GM23248 (cell line): Measurements from ENCODE around the gene EIF4G1. TPM values are rescaled to one million over a fixed set of nuclear protein-coding genes. Genes with fewer than 3 reads are reported as not detected.
A peak's percentile ranks its signal among the peaks of the same experiment; 100 is the strongest.

Experiments used
- DNase-seq: peaks from one replicate; pipeline ENCODE4 v3.0.0-alpha.2; 2015
- H2AFZ ChIP-seq: fragments of 200-600 bp; sonication (generic); 2 replicates; pipeline ENCODE4 v1.6.1; 2016; ENCODE audit warnings: antibody characterized with exemption
- H3F3A ChIP-seq: fragments of 200-600 bp; sonication (generic); 2 replicates; pipeline ENCODE4 v1.6.1; 2016; ENCODE audit warnings: mild to moderate bottlenecking, antibody characterized with exemption, mixed run types; ENCODE audit not compliant: insufficient read depth
- H3K27ac ChIP-seq: fragments of 200-600 bp; sonication (generic); 2 replicates; pipeline ENCODE4 v1.5.1; 2016; ENCODE audit warnings: mild to moderate bottlenecking
- H3K27me3 ChIP-seq: fragments of 200-600 bp; sonication (generic); replicated peaks from 2 replicates; pipeline ENCODE4 v1.6.1; 2016; ENCODE audit warnings: mild to moderate bottlenecking; ENCODE audit not compliant: insufficient read depth
- H3K36me3 ChIP-seq: fragments of 200-600 bp; sonication (generic); 2 replicates; pipeline ENCODE4 v1.6.1; 2016; ENCODE audit warnings: low read depth, mild to moderate bottlenecking
- H3K4me1 ChIP-seq: fragments of 200-600 bp; sonication (generic); 2 replicates; pipeline ENCODE4 v1.6.1; 2016; ENCODE audit warnings: mild to moderate bottlenecking; ENCODE audit not compliant: insufficient read depth
- H3K4me2 ChIP-seq: fragments of 200-600 bp; sonication (generic); one replicate; pipeline ENCODE4 v1.6.1; 2016; ENCODE audit warnings: mild to moderate bottlenecking; ENCODE audit not compliant: unreplicated experiment
- H3K4me3 ChIP-seq: fragments of 200-600 bp; sonication (generic); 2 replicates; pipeline ENCODE4 v1.5.1; 2016; ENCODE audit warnings: mild to moderate bottlenecking
- H3K79me2 ChIP-seq: fragments of 200-600 bp; sonication (generic); 2 replicates; pipeline ENCODE4 v1.6.1; 2016; ENCODE audit warnings: mild to moderate bottlenecking; ENCODE audit not compliant: insufficient read depth
- H3K9ac ChIP-seq: fragments of 200-600 bp; sonication (generic); 2 replicates; pipeline ENCODE4 v1.6.1; 2016; ENCODE audit warnings: mild to moderate bottlenecking
- H3K9me2 ChIP-seq: fragments of 200-600 bp; sonication (generic); 2 replicates; pipeline ENCODE4 v1.6.1; 2016; ENCODE audit warnings: mixed run types, mild to moderate bottlenecking, moderate library complexity; ENCODE audit not compliant: insufficient read depth
- H3K9me3 ChIP-seq: fragments of 200-600 bp; sonication (generic); one replicate; pipeline ENCODE4 v1.6.1; 2017; ENCODE audit warnings: low read depth
- H4K20me1 ChIP-seq: fragments of 200-600 bp; sonication (generic); 2 replicates; pipeline ENCODE4 v1.6.0; 2016; ENCODE audit not compliant: insufficient read depth
- EZH2 ChIP-seq: fragments of 200-600 bp; sonication (generic); IDR thresholded peaks from 2 replicates; pipeline ENCODE4 v1.6.1; 2018; ENCODE audit warnings: antibody characterized with exemption, mild to moderate bottlenecking; ENCODE audit not compliant: insufficient read depth, poor library complexity, severe bottlenecking
- EZH2phosphoT487 ChIP-seq: fragments of 200-600 bp; sonication (generic); IDR thresholded peaks from 2 replicates; pipeline ENCODE4 v1.6.1; 2018; ENCODE audit warnings: antibody characterized with exemption, moderate library complexity, mild to moderate bottlenecking, low read depth; ENCODE audit not compliant: insufficient read depth
- WGBS, 2 experiments: methylation state at CpG; one replicate each; pipeline ENCODE4 v1.1.6; 2015 to 2017; ENCODE audit warnings: low lambda C conversion rate in 2 of 2, low coverage in 1 of 2; ENCODE audit errors: missing lambda C conversion rate in 2 of 2; 5-methylcytosine and 5-hydroxymethylcytosine counted together
- in situ Hi-C: fragments of 300-500 bp; cut with MboI; formaldehyde crosslinking; loops from 2 replicates; pipeline ENCODE4 v1.15.0; 2020
- polyA plus RNA-seq: library from polyadenylated mRNA; unstranded; fragments of >200 nt; fragmentation: Nextera tagmentation; extraction: Ambion mirVana; gene quantifications from 2 replicates; pipeline ENCODE4 v1.2.1, GENCODE V29; 2016
- total RNA-seq: library from RNA; depleted of rRNA; stranded (reverse); fragments of >200 nt; shearing (Covaris generic); gene quantifications from 2 replicates; pipeline ENCODE4 v1.2.3, GENCODE V29; 2014

The EIF4G1 gene
- total and polyA plus RNA-seq, 2 experiments from 2014 or later = 184 to 370 TPM

- H3K9me3 ChIP-seq = no peaks in the 10 kb centered on the region
- 78 to 79% methylated on average over 8 of the region's 8 CpGs for WGBS, 2 experiments
- H3K4me1 ChIP-seq = peaks cover 28% of the 10 kb centered on the region
- peaks cover 4% of the 10 kb centered on the region; the same call in 1 of the 2 replicates for H3K27me3 ChIP-seq
- H2AFZ ChIP-seq = no peak overlapping the region
- H3K36me3 ChIP-seq = 0 out of 2 replicates have a peak, but pooled peaks cover 3% of the 10 kb centered on the region
- H3K4me2 ChIP-seq = no peak overlapping the region
- H3K27ac ChIP-seq = no peak overlapping the region
- no peak overlapping the region for H3K4me3 ChIP-seq
- H3F3A ChIP-seq = peaks cover 30% of the 10 kb centered on the region
- TF ChIP-seq EZH2 (no peak), EZH2phosphoT487 (no peak)
- H3K79me2 ChIP-seq = no peaks in the 10 kb centered on the region
- in situ Hi-C loops = loop anchor here (10.0 to 25.0 kb wide), 2 partner anchors 152 to 415 kb away; no protein-coding TSS in a partner anchor
- H3K9me2 ChIP-seq = no peaks in the 10 kb centered on the region
- DNase-seq = no peak
- no peaks in the 10 kb centered on the region for H4K20me1 ChIP-seq
- no peak overlapping the region for H3K9ac ChIP-seq
Observed at GRCh38 chr3:184372296-184372821, 58.0 kb downstream of the EIF4G1 start.

GRCh38 chr3:184372911-184373310 is 58.5 kb downstream of the EIF4G1 start:
- Histone ChIP-seq H3K9me2 (no peaks in the 10 kb centered on the region), H3F3A (peaks cover 25% of the 10 kb centered on the region), H3K4me1 (peaks cover 28% of the 10 kb centered on the region), H3K36me3 (0 out of 2 replicates have a peak, but pooled peaks cover 3% of the 10 kb centered on the region), H3K79me2 (no peaks in the 10 kb centered on the region), H4K20me1 (no peaks in the 10 kb centered on the region), H3K9me3 (no peaks in the 10 kb centered on the region), H3K4me2 (no peak overlapping the region), H3K27me3 (peaks cover 4% of the 10 kb centered on the region; the same call in 1 of the 2 replicates), H3K9ac (no peak overlapping the region), H3K27ac (no peak overlapping the region), H2AFZ (no peak overlapping the region), H3K4me3 (no peak overlapping the region)
- WGBS, 2 experiments = 44 to 56% methylated on average over 5 of the region's 5 CpGs
- TF ChIP-seq EZH2 (no peak), EZH2phosphoT487 (no peak)
- in situ Hi-C loops = loop anchor here (10.0 to 25.0 kb wide), 2 partner anchors 152 to 414 kb away; no protein-coding TSS in a partner anchor
- no peak for DNase-seq

- Histone ChIP-seq H2AFZ (no peak overlapping the region), H3K79me2 (no peaks in the 10 kb centered on the region), H3K9me2 (no peaks in the 10 kb centered on the region), H3K9ac (no peak overlapping the region), H3K4me2 (no peak overlapping the region), H3K36me3 (0 out of 2 replicates have a peak, but pooled peaks cover 3% of the 10 kb centered on the region), H3K27ac (no peak overlapping the region), H3F3A (peaks cover 20% of the 10 kb centered on the region), H3K9me3 (no peaks in the 10 kb centered on the region), H3K4me3 (no peak overlapping the region), H3K27me3 (peaks cover 4% of the 10 kb centered on the region; the same call in 1 of the 2 replicates), H4K20me1 (no peaks in the 10 kb centered on the region), H3K4me1 (peaks cover 23% of the 10 kb centered on the region)
- in situ Hi-C loops = loop anchor here (10.0 to 25.0 kb wide), 2 partner anchors 151 to 414 kb away; no protein-coding TSS in a partner anchor
- TF ChIP-seq EZH2phosphoT487 (no peak), EZH2 (no peak)
- WGBS, 2 experiments = 27 to 29% methylated on average over 6 of the region's 6 CpGs
- DNase-seq = peak; percentile 86
Observed at GRCh38 chr3:184373422-184373821, 59.0 kb downstream of the EIF4G1 start.

GRCh38 chr3:184375747-184376461 is 61.5 kb downstream of the EIF4G1 start:
- no peak overlapping the region for H3K4me3 ChIP-seq
- no peaks in the 10 kb centered on the region for H3K79me2 ChIP-seq
- H3F3A ChIP-seq = no peaks in the 10 kb centered on the region; the same call in none of the 2 replicates
- H3K9me2 ChIP-seq = no peaks in the 10 kb centered on the region
- no peak overlapping the region for H3K27ac ChIP-seq
- no peak overlapping the region for H3K4me2 ChIP-seq
- DNase-seq = no peak
- H3K36me3 ChIP-seq = no peaks in the 10 kb centered on the region
- H3K4me1 ChIP-seq = peaks cover 12% of the 10 kb centered on the region; the same call in 1 of the 2 replicates
- peaks cover 14% of the 10 kb centered on the region for H3K27me3 ChIP-seq
- H3K9ac ChIP-seq = no peak overlapping the region
- 80 to 85% methylated on average over 12 of the region's 12 CpGs for WGBS, 2 experiments
- H2AFZ ChIP-seq = no peak overlapping the region
- in situ Hi-C loops = loop anchor here (10.0 kb wide), 1 partner anchor 149 kb away; no protein-coding TSS in a partner anchor
- no peaks in the 10 kb centered on the region for H3K9me3 ChIP-seq
- H4K20me1 ChIP-seq = no peaks in the 10 kb centered on the region
- no peak for TF ChIP-seq EZH2
- TF ChIP-seq EZH2phosphoT487 = no peak
